WI38 (cell line): ENCODE results near the gene TRNP1.

Source experiments
- H3K4me3 ChIP-seq: 2 replicates; pipeline ENCODE4 v1.5.1; 2011; ENCODE audit warnings: low read depth, mild to moderate bottlenecking, control low read depth, low read length
- TF ChIP-seq, protein P1 (sequence below): IDR thresholded peaks from 2 replicates; pipeline ENCODE4 v1.5.1; 2012; ENCODE audit warnings: low read depth, mild to moderate bottlenecking, control low read depth, low read length

The TRNP1 gene

DNA sequence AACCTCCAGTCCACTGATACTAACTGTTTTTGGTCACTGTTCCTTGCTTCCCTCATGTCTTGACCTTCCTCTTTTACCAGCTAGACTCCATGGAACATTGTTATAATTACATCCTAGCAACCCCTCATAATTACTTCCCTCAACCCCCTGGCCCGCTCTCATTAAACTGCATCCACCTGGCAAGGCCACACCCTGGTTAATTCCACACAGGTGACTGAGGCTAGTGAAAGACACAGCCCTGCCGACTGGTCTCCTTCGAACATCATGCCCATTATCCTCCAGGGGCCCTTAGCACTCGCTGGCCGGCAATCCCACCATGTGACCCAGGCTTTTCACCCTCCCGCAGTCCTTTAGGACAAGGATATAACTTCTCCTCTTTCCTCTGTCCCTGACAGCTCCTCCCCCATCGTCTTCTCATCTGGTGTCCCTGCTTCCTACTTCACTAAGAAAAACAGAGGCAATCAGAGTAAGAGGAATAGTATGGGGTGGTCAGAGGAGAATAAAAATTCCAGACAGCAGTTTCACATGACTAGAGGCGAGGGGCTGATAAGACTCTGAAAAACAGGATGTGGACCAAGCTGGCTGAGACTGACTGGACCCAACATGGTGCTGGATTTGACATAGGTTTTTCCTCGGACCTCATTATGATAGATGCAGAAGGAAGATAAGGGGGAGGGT is 28.0 kb downstream of the TRNP1 start:
- TF ChIP-seq, protein P1, sequence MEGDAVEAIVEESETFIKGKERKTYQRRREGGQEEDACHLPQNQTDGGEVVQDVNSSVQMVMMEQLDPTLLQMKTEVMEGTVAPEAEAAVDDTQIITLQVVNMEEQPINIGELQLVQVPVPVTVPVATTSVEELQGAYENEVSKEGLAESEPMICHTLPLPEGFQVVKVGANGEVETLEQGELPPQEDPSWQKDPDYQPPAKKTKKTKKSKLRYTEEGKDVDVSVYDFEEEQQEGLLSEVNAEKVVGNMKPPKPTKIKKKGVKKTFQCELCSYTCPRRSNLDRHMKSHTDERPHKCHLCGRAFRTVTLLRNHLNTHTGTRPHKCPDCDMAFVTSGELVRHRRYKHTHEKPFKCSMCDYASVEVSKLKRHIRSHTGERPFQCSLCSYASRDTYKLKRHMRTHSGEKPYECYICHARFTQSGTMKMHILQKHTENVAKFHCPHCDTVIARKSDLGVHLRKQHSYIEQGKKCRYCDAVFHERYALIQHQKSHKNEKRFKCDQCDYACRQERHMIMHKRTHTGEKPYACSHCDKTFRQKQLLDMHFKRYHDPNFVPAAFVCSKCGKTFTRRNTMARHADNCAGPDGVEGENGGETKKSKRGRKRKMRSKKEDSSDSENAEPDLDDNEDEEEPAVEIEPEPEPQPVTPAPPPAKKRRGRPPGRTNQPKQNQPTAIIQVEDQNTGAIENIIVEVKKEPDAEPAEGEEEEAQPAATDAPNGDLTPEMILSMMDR = no peak
- no peak overlapping the region for H3K4me3 ChIP-seq

DNA sequence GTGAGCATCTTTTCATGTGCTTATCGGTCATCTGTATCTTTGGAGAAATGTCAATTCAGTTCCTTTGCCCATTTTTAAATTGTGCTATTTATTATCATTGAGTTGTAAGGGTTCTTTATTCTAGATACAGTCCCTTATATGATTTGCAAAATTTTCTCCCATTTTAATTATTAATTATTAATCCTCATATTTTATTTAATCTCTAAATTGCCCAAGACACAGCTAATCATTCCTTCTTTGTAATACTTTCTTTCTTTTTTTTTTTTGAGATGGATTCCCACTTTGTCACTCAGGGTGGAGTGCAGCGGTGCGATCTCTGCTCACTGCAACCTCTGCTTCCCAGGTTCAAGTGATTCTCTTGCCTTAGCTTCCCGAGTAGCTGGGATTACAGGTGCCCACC is 32.2 kb downstream of the TRNP1 start:
- TF ChIP-seq, protein P1 = no peak
- no peak overlapping the region for H3K4me3 ChIP-seq

DNA sequence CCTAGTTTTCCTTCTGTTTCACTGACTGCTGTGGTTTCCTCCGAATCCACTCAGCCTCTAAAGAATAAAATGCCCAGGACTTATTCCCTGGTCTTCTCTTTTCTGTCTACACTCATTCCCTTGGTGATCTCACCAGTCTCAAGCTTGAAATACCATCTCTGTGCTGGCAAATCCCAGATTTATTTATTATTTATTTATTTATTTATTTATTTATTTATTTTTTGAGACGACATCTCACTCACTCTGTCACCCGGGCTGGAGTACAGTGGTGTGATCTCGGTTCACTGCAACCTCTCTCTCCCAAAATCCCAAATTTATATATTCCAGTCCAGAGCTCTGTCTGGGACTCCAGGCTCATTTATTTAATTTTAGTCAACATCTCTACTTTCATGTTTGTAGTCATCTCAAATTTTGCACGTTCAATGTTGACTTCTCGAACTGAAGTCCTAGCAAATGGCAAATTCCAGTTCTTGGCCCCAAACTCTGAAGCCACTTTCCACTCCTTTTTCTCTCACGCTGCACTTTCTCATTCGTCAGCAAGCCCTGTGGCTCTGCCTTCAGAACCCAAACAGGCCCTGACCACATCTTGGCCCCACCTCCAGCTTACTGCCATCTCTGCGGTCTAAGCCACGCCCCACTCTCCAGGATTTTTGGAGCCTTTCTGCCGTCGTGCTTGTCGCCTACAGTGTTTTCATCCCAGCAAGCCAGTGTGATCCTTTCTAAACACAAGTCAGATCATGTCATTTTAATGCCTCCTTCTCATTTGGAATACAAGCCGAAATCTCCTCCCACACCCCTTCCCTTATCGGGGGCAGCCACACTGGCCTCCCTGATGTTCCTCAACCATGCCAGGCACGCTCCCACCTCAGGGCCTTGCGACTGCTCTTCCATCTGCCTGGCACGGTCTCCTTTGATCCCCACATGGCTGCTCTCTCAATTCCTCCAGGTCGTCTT is 33.4 kb downstream of the TRNP1 start:
- no peak overlapping the region for H3K4me3 ChIP-seq
- TF ChIP-seq, protein P1 = no peak

DNA sequence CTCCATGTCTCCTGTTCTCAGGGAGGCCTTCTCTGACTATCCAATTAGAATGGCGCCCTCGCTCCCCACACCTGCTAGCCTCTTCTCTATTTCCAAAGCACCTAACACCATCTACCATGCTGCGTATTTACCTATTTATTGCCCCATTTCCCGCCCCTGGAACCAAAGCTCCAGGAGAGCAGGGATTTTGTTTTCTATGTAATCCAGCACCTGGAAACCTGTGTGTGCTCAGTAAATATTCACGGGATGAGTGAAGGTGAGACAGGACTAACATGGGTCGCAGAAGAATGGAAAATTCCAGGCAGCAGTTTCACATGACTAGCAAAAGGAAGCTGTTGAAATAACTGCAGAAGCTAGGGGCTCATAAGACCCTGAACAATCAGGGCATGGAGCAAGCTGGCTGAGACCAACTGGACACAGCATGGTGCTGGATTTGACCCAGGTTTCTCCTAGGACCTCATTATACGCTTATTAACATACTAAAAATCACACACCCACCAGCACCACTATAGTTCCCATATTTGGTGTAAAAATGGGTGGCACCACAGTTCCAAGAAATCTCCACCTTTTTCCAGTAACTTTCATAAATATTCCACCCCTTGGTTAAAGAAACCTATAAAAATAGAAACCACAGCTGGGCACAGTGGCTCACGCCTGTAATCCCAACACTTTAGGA is 34.2 kb downstream of the TRNP1 start:
- TF ChIP-seq, protein P1 = no peak
- H3K4me3 ChIP-seq = no peak overlapping the region

DNA sequence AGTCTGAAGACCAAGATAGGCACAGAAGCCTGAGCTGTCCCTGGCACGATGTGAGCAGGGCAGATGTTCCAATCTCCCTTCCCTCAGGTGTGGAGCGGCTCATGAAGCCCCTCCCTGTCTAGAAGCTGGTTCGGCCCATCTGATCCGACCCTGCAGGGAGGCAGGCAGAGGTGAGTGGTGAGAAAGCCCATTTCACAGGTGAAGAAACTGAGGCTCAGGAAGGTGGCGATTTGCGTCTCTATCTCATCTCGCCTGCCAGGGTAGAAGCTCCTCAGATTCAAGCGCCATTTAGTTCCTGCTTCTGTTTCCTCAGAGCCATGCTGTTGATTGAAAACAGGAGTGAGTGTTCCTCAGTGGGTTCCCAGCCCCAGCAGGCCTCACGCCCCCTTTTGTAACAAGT is 36.0 kb downstream of the TRNP1 start:
- no peak overlapping the region for H3K4me3 ChIP-seq
- TF ChIP-seq, protein P1 = no peak

DNA sequence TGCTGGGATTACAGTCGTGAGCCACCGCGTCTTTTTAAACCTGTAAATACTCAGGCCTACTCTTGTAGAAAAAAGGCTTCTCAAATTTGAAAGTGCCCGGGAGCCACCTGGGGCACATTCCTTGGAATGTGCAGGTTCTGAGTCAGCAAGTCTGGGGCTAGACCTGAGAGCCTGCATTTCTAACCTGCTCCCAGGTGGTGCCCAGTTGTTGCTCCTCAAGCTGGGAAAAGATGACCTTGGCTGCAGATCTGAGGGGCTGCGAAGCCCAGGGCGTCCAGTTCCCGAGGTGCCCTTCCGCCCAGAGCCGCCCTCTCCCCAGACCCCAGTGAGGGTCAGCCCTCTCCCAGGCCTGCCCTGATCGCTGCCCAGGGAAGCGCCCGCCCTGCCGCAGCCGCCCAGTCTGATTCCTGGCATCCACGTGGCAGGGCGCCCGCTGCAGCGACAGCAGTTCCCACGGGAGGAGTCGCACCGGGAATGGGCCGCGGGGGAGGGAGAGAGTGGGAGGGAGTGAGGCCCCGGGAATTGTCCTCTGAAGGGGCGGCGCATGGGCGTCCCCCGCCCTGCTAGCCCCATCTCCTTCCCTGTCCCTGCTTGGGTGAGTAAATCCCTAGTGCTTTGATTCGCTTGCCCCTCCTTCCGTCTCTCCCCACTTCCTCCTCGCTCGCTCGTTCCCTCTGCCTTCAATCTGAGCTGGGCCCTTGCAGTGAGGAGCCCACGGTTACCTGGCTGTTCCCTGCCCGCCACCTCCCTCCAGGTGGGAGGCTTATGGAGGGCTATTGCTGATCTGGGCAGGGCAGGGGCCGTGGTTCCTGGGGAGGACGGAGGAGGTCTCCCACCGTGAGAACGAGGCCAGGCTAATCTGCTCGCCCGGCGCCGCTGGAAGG is 38.0 kb downstream of the TRNP1 start:
- H3K4me3 ChIP-seq = peak overlapping the region; percentile 30; the same call in 1 of the 2 replicates
- TF ChIP-seq, protein P1 = no peak
